Ureter (tissue), 1 donor: ENCODE measurements around the gene RCOR1. TPM values are rescaled to one million over a fixed set of nuclear protein-coding genes. Genes with fewer than 3 reads are reported as not detected.

Source experiments
- DNase-seq: peaks from one replicate; pipeline ENCODE4 v3.0.0-alpha.2; 2020; ENCODE audit warnings: low spot score
- total RNA-seq: library from RNA; stranded (reverse); gene quantifications from one replicate; pipeline ENCODE4 v1.2.4, GENCODE V29; 2023
- donor health status: DM: yes; HTN: yes; CAD: no.

The RCOR1 gene
- total RNA-seq, 1 donor from 2014 or later, result 21.9 TPM

GRCh38 chr14:102723650-102724049, 131.2 kb downstream of the RCOR1 start:
- DNase-seq, result no peak

GRCh38 chr14:102726191-102726949, 133.9 kb downstream of the RCOR1 start:
- DNase-seq, result no peak

GRCh38 chr14:102727336-102728095, 135.1 kb downstream of the RCOR1 start:
- no peak for DNase-seq

- DNase-seq, result no peak
These were observed 136.1 kb downstream of the RCOR1 start for GRCh38 chr14:102728501-102728900.

GRCh38 chr14:102729268-102729667, 136.8 kb downstream of the RCOR1 start:
- DNase-seq, result no peak

GRCh38 chr14:102729825-102730224, 137.4 kb downstream of the RCOR1 start:
- no peak for DNase-seq

GRCh38 chr14:102731101-102731870, 138.8 kb downstream of the RCOR1 start:
- DNase-seq, result no peak

GRCh38 chr14:102731871-102732800, 139.7 kb downstream of the RCOR1 start:
- no peak for DNase-seq

GRCh38 chr14:102732924-102733323, 140.5 kb downstream of the RCOR1 start:
- no peak for DNase-seq

- DNase-seq, result no peak
These were observed 140.9 kb downstream of the RCOR1 start for GRCh38 chr14:102733326-102733725.

GRCh38 chr14:102734436-102734835, 142.0 kb downstream of the RCOR1 start:
- DNase-seq, result no peak

GRCh38 chr14:102736956-102737355, 144.5 kb downstream of the RCOR1 start:
- no peak for DNase-seq

- no peak for DNase-seq
These were observed 145.2 kb downstream of the RCOR1 start for GRCh38 chr14:102737402-102738372.

- DNase-seq, result no peak
These were observed 146.1 kb downstream of the RCOR1 start for GRCh38 chr14:102738373-102739189.

GRCh38 chr14:102739190-102739469, 146.7 kb downstream of the RCOR1 start:
- no peak for DNase-seq

GRCh38 chr14:102746634-102747438, 154.4 kb downstream of the RCOR1 start:
- DNase-seq, result no peak

- no peak for DNase-seq
These were observed 156.4 kb downstream of the RCOR1 start for GRCh38 chr14:102748806-102749205.
